ENCODE results near the gene GRIA4.

- TF ChIP-seq CTCF (IDR thresholded peaks at IDR 0.05) = no peak
- TF ChIP-seq POLR2A (IDR thresholded peaks at IDR 0.05) = no peak
These were observed 144.4 kb downstream of the GRIA4 start for GRCh38 chr11:105754260-105754659.

All from heart left ventricle (tissue), 13 donors.